ENCODE results near the gene MSMO1. TPM values are rescaled to one million over a fixed set of nuclear protein-coding genes. Genes with fewer than 3 reads are reported as not detected.
"Not testable (repeated sequence)": the region's sequence is repeated elsewhere in the genome, so short reads cannot be mapped to it uniquely, and the experiment has no call there.

MSMO1 gene
- total RNA-seq, 2 donors from 2014 or later, result 98.7 to 195 TPM

DNA sequence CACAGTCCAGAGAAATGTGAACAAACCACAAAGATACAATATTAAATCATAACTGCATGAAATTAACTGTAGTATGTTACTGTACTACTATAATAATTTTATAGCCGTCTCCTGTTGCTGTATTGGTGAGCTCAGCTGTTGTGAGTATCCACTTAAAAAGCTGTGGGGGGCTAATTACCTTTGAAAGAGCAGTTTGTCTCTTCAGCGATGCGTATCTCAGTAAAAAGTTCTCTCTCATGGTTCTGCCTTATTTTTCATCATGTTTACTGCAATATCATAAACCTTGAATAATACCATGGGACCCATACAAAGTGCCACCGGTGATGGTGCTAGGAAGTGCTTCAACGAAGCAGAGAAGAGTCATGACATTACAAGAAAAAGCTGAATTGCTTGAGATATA is 8.4 kb upstream of the MSMO1 start:
- DNase-seq, result no peak
- ATAC-seq, result no peak
- intact Hi-C loops (cut with DNase I, micrococcal nuclease), result no loop called here

DNA sequence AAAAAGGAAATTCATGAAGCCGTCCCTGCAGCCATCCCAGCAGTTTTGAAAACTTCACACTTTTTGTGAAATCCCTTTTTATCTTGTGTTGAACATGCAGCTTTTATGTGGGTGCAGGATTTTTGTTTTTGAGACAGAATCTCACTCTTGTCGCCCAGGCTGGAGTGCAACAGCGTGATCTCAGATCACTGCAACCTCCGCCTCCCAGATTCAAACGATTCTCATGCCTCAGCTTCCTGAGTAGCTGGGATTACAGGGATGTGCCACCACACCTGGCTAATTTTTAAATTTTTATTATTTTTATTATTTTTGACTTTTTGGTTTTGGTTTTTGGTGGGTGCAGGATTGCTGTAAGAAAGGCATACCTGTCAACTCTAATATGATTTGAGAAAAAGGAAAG is 8.0 kb upstream of the MSMO1 start:
- DNase-seq (no peak), ATAC-seq (no peak)
- intact Hi-C loops (cut with DNase I, micrococcal nuclease), result no loop called here

DNA sequence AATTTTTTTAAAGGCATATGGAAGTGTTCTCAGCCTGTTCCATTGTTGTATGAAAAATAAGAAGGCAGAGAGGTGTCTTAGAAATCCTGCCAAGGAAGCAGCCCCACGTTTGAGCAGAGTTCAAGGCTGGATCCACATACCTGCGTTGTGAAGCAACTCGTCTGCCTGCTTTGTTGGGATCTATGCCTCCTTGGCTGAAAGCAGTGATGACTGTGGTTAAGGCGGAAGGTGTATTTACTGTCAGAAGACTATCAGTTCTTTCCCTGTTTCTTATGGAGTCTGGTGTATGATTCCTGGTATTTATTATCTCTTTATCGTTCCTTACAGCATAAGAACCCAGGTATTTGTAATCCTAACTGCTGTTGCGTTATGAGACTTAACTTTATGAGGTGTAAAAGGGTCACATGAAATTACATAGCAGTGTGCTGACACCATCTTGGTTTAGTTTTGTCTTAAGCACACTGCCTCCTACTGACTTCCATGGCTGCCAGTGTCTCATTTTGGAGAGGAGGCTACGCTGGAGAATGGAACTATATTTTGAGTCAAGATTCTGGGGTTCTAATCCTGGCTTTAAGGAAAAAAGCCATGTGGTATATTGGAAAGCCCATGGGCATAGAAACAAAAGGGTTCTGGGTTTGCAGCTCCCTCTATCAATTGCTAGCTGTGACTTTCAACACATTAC is 3.1 kb upstream of the MSMO1 start:
- intact Hi-C loops (cut with DNase I, micrococcal nuclease), result no loop called here
- DNase-seq, result no peak
- no peak for ATAC-seq

DNA sequence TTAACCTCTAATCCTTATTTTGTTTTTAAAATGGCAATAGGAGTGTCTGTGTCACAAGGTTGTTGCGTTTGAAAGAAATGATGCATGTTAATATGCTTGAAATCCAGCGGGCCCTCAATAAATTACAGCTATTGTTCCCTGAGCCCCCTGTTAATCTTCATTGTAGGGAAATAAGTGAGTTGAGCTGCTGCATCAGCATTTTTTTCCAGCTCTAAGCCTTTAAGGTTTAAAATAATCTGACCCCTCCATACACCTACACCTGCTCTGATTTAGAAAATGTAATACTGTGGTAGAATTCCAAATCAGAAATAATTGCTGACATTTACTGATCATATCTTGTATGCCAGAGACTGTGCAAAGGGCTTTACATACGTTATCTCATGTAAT is 2.6 kb upstream of the MSMO1 start:
- intact Hi-C loops (cut with DNase I, micrococcal nuclease), result no loop called here
- DNase-seq, result no peak

DNA sequence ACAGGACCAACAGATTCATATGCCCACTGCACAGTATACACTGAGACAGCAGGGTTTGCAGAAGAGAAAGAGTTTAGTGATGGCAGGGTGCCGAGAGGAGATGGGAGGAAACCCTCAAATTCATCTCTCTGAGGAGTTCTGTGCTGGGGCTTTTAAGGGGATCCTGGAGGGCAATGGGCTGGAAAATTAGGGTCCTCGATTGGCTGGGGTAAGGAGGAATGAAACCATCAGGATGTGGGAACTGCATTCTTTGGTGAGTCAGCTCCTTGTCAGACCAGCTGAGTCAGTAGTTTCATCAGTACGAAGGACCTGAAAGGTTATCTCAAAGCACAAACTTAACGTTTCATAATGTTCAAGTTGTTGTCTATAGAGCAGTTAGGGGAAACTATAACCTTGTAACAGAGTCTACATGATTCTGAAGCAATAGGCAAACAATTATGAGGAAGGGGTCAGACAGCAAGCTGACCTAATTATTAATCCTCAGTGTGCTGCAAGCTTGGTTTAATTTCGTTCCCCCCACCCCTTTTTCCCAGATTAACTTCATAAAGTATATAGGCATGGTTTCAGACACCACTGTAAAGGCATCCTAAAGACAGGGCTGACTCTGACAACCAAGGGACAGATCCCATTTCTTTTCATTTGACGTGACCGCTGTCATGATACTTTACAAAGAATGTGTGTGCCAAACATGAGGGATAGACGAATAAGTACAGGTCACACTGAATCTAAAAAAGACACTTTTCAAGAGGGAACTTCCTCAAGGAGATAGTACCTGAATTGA is 1.5 kb upstream of the MSMO1 start:
- intact Hi-C loops (cut with DNase I, micrococcal nuclease), result no loop called here
- ATAC-seq (no peak), DNase-seq (no peak)

More for the DNA sequence above, 2.6 kb upstream of the MSMO1 start:
- ATAC-seq, result no peak

DNA sequence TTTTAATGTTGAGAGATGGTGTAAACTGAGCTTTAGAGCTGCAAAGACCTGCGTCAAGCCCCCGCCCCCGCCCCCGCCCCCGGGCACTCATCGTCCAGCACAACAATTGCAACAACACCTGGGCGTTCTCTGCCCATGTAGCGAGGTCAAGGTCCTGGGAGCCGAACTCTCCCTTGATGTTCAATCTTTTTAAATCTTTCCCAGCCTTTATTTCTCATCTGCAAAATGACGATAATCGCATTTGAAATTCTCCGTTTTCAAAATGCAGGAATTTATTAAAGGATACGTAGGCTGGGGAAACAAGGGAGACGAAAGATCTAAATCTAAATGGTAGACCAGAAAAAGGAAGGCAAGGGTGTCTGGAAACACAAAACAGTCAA is 648 bp upstream of the MSMO1 start:
- ATAC-seq, result peak; percentile 40
- peak; percentile 46 to 51 for DNase-seq
- intact Hi-C loops (cut with DNase I, micrococcal nuclease), result no loop called here

DNA sequence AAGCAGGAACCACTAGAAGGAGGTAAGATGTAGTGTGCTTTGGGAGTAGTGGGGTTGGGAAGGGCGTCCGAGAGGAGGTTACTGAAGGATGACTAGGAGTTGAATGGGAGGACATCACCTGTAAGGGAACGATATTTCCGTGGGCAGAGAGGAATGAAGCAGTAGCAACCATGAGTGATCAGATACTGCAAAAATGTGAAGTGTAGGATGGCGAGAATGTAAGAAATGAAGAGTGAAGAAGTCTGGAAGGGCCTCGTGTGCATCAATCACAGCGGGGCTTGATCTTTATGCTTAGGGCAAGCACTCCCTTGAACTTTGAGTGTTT is 594 bp downstream of the MSMO1 start:
- peak; percentile 4 for ATAC-seq
- intact Hi-C loops (cut with DNase I, micrococcal nuclease), result no loop called here
- DNase-seq, result no peak

DNA sequence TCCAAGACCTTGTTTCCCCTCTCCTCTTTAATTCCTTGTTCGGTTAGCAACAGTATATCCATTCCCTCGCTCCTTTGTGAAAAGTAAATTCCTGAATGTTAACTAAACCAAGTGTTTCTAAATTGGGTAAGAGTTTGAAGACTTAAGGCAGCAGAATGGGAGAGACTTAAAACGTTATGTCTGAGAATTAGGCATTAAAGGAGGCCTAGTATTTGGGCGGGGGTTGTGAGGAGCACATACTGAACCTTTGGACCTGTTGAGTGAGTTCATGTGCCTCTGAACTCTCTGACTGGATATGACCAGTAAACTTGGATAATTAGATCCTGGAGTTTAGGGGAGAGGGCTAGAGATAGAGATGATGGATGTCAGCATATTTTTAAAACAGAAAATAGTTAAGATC is 1.2 kb downstream of the MSMO1 start:
- ATAC-seq, result peak; percentile 28
- intact Hi-C loops (cut with DNase I, micrococcal nuclease), result no loop called here
- peak in 1 of 2 donors; percentile 29 for DNase-seq

DNA sequence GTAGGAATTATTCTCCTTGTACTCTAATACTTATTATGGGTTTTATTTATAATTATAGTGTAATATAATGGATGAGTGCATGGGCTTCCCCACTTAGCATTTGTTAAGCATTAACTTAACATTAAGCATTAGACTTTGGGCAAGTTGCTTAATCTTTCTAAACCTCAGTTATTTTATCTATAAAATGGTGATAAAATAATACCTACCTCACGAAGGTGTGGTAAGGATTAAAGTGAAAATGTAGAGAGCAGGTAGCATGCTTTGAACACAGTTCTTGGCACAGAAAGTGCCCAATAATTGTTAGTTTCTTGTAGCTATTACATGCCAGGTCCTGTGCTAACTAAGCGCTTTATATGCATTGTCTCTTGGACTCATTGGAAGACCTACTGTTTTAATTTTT is 2.6 kb downstream of the MSMO1 start:
- no peak for DNase-seq
- ATAC-seq, result no peak
- intact Hi-C loops (cut with DNase I, micrococcal nuclease), result no loop called here

DNA sequence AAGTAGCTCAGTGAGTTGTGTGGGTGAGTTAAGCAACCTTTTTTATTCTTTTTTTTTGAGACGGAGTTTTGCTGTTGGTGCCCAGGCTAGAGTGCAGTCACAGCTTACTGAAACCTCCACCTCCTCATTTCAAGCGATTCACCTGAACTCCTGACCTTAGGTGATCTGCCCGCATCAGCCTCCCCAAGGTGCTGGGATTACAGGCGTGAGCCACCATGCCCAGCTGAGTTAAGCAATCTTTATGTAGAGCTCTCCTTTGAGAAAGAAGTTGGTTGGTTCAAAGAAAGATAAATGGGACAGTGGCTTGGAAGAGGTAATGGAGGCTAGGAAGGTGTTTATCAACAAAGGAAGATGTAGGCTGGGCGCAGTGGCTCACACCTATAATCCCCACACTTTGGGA is 3.2 kb downstream of the MSMO1 start:
- intact Hi-C loops (cut with DNase I, micrococcal nuclease), result no loop called here
- no peak for DNase-seq
- ATAC-seq, result no peak

DNA sequence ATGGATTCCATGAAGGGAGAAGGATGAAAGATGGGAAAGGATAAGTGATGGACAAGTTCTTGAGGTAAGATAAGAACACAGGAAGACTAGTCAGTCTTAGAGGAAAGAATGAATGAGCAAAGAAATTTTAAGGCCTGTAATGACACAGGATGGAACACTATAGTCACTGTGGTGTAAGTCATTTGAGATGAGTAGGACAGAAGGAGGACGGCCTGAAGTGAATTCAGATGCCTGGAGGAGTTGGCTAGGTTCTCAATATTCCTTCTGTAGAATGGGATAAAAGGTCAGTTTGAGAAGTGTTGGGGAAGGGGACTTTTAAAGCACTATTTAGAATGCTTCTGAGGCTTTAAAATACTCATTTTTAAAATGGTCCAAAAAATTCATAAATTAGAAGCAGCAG is 3.9 kb downstream of the MSMO1 start:
- DNase-seq, result no peak
- no peak for ATAC-seq
- intact Hi-C loops (cut with DNase I, micrococcal nuclease), result no loop called here

DNA sequence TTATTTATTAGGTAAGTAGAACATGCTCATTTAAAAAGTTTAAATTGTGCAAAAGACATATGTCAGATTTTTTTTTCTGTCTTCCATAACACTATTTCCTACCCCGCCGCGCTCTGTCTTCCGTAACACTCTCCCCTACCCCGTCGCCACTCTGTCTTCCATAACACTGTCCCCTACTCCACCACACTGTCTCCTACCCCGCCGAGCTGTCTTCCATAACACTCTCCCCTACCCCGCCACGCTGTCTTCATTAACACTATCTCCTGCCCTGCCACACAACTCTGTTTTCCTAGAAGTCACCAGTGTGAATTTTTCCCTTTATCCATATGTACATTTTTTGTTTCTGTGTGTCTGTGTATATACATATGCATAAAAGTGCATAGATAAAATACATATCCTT is 4.4 kb downstream of the MSMO1 start:
- no peak for DNase-seq
- intact Hi-C loops (cut with DNase I, micrococcal nuclease), result no loop called here
- no peak for ATAC-seq

DNA sequence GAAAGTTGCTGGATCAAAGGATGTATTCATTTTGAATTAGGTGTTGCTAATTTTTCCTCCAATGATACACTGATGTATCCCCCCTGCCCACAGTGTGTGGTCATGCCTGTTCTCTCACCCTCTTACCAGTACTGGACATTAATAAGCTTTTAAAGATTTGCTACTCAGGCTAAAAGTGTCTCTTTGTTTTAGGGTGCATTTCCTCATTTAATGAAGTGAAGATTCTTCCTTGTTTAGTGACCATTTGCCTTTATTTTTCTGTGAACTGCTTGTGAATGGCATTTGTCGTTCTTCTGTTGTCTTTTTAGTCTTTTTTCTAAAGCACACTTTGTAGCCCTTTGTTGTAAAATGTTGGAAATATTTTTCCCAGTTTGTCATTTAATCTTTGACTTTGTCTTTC is 5.0 kb downstream of the MSMO1 start:
- ATAC-seq (no peak), DNase-seq (no peak)
- intact Hi-C loops (cut with DNase I, micrococcal nuclease), result no loop called here

DNA sequence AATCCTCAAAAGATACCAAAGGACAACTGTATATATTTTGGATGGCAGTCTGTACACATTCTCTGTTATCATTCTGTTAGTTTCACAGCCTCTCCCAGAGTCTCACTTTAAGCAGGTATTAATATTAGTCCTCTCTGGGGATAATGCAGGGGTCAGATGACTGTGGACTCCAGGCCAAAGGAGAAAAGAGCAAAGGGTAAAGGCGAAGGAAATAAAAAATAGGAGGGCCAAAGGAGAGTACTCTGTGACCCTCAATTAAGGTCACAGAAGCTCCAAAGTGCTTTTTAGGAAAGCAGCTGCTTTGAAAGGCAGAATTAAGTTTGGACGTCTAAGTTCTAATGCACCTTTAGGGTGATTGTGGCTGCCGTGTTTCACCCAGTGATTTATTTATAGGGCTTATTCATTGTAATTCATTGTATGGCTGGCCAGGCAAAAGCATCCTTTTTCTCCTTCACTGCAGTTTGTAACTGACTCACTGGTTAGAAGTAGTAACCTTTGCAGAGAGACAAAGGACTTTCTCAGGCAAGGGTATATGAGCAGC is 7.8 kb downstream of the MSMO1 start:
- DNase-seq, result no peak
- no peak for ATAC-seq
- intact Hi-C loops (cut with DNase I, micrococcal nuclease), result no loop called here

DNA sequence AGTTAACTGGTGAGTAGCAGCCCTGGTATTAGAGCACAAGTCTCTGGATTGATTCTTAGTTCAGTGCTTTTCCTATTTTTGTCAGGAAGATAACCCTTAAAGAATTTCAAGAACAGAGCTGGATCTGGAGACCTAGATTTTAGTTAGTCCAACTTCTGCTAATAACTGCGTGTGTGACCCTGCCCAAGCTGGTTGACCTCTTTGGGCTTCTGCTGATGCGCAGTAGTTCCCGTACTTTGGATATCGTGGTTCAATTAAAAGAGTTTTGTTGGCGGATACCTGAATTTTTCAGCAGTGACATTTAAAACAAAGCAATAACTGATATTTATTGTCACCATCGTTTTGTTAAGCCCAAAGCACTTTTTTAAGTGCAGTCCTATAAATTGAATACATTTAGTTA is 9.3 kb downstream of the MSMO1 start:
- intact Hi-C loops (cut with DNase I, micrococcal nuclease), result no loop called here
- no peak for ATAC-seq

DNA sequence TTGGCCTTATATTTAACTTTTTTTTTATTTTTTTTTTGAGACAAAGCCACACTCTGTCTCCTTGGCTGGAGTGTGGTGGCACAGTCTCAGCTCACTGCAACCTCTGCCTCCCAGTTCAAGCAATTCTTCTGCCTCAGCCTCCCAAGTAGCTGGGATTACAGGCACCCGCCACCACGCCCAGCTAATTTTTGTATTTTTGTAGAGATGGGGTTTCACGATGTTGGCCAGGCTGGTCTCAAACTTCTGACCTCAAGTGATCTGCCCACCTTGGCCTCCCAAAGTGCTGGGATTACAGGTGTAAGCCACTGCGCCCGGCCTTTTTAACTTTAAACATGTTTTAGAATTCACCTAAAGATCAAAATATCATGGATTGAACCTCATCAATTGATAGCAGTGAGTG is 14.9 kb downstream of the MSMO1 start:
- intact Hi-C loops (cut with DNase I, micrococcal nuclease), result loop anchor here in 1 of 2 donors (10.0 kb wide), 1 partner anchor 208 kb away; no protein-coding TSS in a partner anchor
- not testable (repeated sequence) for ATAC-seq, DNase-seq

More for the DNA sequence above, 9.3 kb downstream of the MSMO1 start:
- no peak for DNase-seq

DNA sequence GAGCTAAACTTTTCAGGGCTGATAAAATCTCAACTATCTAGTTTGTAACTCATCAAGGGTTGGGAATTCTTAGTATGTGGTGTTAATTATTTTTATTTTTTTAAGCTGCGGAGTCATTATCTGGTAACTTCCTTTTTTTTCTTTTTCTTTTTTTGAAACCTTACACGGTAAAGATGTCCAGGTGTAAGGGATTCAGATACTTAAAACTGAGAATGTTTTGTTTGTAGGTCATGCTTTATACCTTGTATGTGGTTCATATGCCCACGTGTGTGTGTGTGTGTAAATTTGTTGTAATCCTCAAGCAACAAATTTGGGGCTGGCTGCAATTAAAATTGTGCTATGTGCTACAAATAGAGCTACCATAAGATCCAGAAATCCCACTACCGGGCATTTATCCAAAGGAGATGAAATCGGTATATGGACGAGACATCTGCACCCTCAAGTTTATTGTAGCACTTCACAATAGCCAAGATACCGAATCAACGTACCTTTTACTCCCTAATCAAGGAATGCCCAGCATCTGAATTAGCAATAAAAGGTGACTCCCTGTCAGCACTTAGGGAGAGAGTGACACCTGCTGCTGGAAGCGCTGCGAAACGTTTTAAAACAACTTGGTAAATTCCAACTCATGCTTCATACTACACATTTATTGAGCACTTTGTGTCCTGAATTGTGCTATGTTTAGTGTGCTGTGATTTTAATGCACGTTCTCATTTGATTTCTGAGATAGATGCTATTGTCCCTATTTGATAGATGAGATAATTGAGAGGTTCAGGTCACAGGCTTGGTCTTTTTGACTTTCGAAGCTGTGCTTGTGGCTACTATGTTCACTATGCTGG is 16.1 kb downstream of the MSMO1 start:
- intact Hi-C loops (cut with DNase I, micrococcal nuclease), result loop anchor here in 1 of 2 donors (10.0 kb wide), 1 partner anchor 209 kb away; no protein-coding TSS in a partner anchor
- ATAC-seq (peak; percentile 77), DNase-seq (peak in 1 of 2 donors; percentile 27)

DNA sequence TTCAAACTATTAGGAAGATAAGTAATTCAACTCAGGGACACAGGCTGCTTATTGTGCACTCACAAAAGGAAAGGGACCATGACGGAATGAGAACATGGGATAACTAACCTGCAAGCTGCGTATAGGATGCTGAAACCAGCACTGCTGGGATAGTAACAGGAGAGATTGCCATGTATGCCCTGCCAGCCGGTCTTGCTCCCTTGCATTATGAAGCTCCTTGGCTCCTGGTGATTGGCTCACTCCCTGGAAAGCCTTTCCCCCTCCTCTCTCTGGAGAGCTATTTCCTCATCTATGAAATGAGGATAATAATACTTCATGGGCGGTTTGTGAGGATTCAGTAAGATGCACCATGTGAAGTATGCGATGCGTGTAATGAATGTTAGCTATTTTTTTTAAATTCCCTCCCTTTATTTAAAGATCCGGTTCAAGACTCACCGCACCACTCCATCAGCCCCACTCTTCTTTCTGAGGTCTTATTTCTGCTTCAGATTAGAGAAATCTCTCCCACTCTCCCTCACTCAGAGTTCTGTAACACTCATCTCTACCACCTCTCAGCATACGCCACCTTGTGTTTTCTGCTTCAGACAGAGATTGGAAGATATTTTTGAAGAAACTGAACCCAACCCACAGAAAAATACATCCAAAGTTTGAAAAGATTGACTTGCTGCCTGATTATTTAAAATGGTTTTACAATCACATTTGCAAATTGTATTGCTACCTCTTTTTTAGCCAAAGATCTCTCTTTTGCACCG is 18.4 kb downstream of the MSMO1 start:
- intact Hi-C loops (cut with DNase I, micrococcal nuclease), result loop anchor here in 1 of 2 donors (10.0 kb wide), 1 partner anchor 211 kb away; no protein-coding TSS in a partner anchor
- no peak for ATAC-seq
- no peak for DNase-seq

Data from left colon (tissue), 2 donors.